CD4-positive, CD25-positive, alpha-beta regulatory T cell (primary cell): ENCODE data around the gene FREM1. TPM values are rescaled to one million over a fixed set of nuclear protein-coding genes. Genes with fewer than 3 reads are reported as not detected.

Source experiments
- ATAC-seq, 2 donors: fragments of 150-1000 bp; cut with Tn5 transposase; one replicate each; pipeline ENCODE4 v1.10.0; 2021; ENCODE audit warnings: low read depth in 2 of 2, moderate number of reproducible peaks in 2 of 2, moderate library complexity in 1 of 2
- DNase-seq, 3 donors: peaks; one replicate each; pipeline versions ENCODE4 v3.0.0 to v3.0.0-alpha.2; 2012 to 2022; ENCODE audit warnings: mixed read lengths in 1 of 3
- H3K27ac ChIP-seq: one replicate; pipeline ENCODE4 v1.7.0; 2013; ENCODE audit warnings: mild to moderate bottlenecking, low read length; ENCODE audit not compliant: insufficient read depth, poor library complexity, severe bottlenecking
- H3K27me3 ChIP-seq: one replicate; pipeline ENCODE4 v1.7.0; 2013; ENCODE audit warnings: low read length; ENCODE audit not compliant: control insufficient read depth, insufficient read depth
- H3K36me3 ChIP-seq: one replicate; pipeline ENCODE4 v1.7.0; 2013; ENCODE audit warnings: mild to moderate bottlenecking, low read length, moderate library complexity; ENCODE audit not compliant: control insufficient read depth, insufficient read depth
- H3K4me1 ChIP-seq: 2 replicates; pipeline ENCODE4 v1.7.0; 2013; ENCODE audit warnings: mild to moderate bottlenecking, low read length; ENCODE audit not compliant: insufficient read depth, control insufficient read depth, poor library complexity, severe bottlenecking
- H3K4me3 ChIP-seq: one replicate; pipeline ENCODE4 v1.7.0; 2013; ENCODE audit warnings: low read depth, mild to moderate bottlenecking, low read length, moderate library complexity
- H3K9me3 ChIP-seq, 2 experiments: 1 replicate in 1 of 2; 2 replicates in 1 of 2; pipeline ENCODE4 v1.7.0; 2013; ENCODE audit warnings: low read length in 2 of 2, mild to moderate bottlenecking in 1 of 2, moderate library complexity in 1 of 2; ENCODE audit not compliant: control insufficient read depth in 2 of 2
- H3K27ac Mint-ChIP-seq, 3 donors: one replicate each; pipeline ENCODE4 v1.8.0; 2020 to 2022; ENCODE audit warnings: mild to moderate bottlenecking in 3 of 3, mixed read lengths in 3 of 3, moderate library complexity in 2 of 3
- H3K27me3 Mint-ChIP-seq: one replicate; pipeline ENCODE4 v1.8.0; 2022; ENCODE audit warnings: mild to moderate bottlenecking, mixed read lengths
- H3K36me3 Mint-ChIP-seq: one replicate; pipeline ENCODE4 v1.8.0; 2020; ENCODE audit warnings: mixed read lengths
- H3K4me1 Mint-ChIP-seq, 4 donors: one replicate each; pipeline ENCODE4 v1.8.0; 2020 to 2022; ENCODE audit warnings: mixed read lengths in 4 of 4, mild to moderate bottlenecking in 1 of 4
- H3K4me3 Mint-ChIP-seq, 4 donors: one replicate each; pipeline ENCODE4 v1.8.0; 2020 to 2022; ENCODE audit warnings: mild to moderate bottlenecking in 4 of 4, mixed read lengths in 4 of 4, moderate library complexity in 3 of 4
- H3K9me3 Mint-ChIP-seq, 7 donors: one replicate each; pipeline ENCODE4 v1.8.0; 2020 to 2022; ENCODE audit warnings: mixed read lengths in 7 of 7, mild to moderate bottlenecking in 3 of 7, moderate library complexity in 2 of 7
- polyA plus RNA-seq, 4 donors: library from polyadenylated mRNA; unstranded; fragments of 300-500 nt; fragmentation: Illumina TruSeq; gene quantifications; one replicate each; pipeline ENCODE4 v1.2.3, GENCODE V29; 2021
- total RNA-seq: library from RNA; stranded (reverse); gene quantifications from one replicate; pipeline ENCODE4 v1.2.3, GENCODE V29; 2022

Gene FREM1
- total and polyA plus RNA-seq, 5 donors from 2014 or later, result 0.67 TPM; not detected in 4

DNA sequence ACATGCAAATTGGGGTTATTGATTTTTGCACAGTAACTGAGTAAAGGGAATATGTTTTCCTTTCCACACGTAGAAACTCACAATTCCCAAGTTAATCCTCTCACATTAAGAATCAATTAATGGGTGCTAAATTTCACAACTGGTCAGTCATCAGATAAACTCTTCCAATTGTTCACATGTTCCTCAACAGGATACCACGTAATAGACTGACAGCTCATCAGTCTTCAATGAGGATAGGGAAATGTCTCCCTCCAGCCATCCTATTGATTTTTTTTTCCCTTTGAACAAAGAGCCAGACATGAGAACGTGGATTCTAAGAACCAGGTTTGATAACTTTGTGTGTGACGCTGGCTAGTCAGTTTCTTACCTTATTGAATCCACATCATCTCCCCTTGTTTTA, 186.9 kb downstream of the FREM1 start:
- peaks cover 6% of the 10 kb centered on the region for H3K27me3 ChIP-seq
- peaks cover 14% of the 10 kb centered on the region for H3K27me3 Mint-ChIP-seq
- H3K9me3 ChIP-seq, result no peaks in the 10 kb centered on the region
- no peak overlapping the region for H3K4me3 Mint-ChIP-seq
- no peaks in the 10 kb centered on the region for H3K36me3 ChIP-seq
- no peak overlapping the region for H3K4me3 ChIP-seq
- no peak overlapping the region for H3K27ac ChIP-seq
- H3K36me3 Mint-ChIP-seq, result no peaks in the 10 kb centered on the region
- ATAC-seq, result no peak
- no peak overlapping the region for H3K27ac Mint-ChIP-seq
- DNase-seq, result no peak
- no peaks in the 10 kb centered on the region for H3K4me1 ChIP-seq
- peaks cover 0 to 4% (median 0%) of the 10 kb centered on the region in 7 donors for H3K9me3 Mint-ChIP-seq
- H3K4me1 Mint-ChIP-seq, result no peaks in the 10 kb centered on the region

DNA sequence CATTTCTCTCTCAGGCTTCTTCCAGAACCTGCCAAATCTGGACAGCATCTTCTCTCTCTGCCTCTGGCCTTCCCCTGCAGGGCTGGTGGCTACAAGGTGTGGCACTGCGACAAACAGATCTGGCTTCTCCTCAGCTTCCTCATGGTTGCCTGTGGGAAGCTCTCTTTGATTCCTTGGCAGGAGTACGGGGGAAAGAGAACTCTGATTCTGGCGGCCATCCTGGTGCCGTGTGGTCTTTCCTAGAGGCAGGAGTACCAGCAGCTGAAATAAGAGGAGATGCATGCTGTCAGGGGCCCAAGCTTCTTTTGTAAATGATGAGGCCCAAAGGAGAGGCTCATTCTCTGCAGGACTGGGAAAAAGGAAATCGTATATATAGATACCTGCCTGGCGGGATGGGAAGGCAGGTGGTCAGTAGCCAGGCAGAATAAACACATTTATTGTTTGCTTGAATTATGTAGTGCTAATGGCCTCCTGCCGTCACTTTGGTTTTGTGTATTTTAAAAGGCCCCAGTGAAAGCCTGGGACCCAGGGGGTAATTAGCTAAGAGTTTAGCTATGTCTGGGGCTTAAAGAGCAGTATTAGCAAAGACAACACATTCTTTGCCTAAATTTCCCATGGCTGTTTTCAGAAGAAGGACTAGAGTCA, 187.7 kb downstream of the FREM1 start, which contains the start of gene CER1:
Gene CER1, minus strand, starts transcription at position 343 of the 645 bp plus-strand sequence. Its CDS starts 61 bp downstream, at position 282.
- Mint-ChIP-seq H3K27me3 (peaks cover 14% of the 10 kb centered on the region), H3K27ac (no peak within 1 kb of the TSS), H3K4me1 (no peaks in the 10 kb centered on the region), H3K9me3 (peaks cover 0 to 4% (median 0%) of the 10 kb centered on the region in 7 donors), H3K4me3 (no peak within 1 kb of the TSS), H3K36me3 (no peaks in the 10 kb centered on the region)
- Histone ChIP-seq H3K27ac (no peak within 1 kb of the TSS), H3K36me3 (no peaks in the 10 kb centered on the region), H3K4me3 (no peak within 1 kb of the TSS), H3K27me3 (peaks cover 6% of the 10 kb centered on the region), H3K4me1 (no peaks in the 10 kb centered on the region), H3K9me3 (no peaks in the 10 kb centered on the region)
- ATAC-seq (no peak), DNase-seq (no peak)

DNA sequence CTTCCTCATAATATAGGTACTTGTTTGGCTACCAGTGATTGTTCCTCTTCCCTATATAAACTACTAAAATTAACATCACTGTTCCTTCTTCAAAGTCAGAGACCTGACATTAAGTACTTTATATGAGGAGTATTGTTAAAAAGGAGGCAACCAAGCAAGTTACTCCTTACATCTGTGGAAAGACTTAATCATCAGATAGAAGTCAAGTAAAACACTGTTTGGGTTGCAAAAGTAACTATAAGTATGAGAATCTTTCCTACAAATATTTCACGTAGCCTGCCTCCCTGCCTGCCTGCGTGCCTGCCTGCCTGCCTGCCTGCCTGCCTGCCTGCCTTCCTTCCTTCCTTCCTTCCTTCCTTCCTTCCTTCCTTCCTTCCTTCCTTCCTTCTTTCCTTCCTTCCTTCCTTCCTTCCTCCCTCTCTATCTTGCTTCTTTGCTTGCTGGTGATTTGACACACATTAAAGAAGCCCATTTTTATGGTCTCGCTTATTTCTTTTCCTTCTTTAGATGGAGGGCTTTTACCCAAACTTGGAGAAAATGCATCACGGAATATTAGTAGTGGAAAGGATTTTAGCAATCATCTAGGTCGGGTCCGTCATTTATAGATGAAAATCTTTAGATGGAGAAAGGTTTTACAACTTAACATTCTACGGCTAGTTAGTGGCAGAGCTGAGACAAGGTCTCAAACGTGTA, 190.9 kb downstream of the FREM1 start:
- Histone ChIP-seq H3K4me1 (no peaks in the 10 kb centered on the region), H3K36me3 (no peaks in the 10 kb centered on the region), H3K9me3 (no peaks in the 10 kb centered on the region), H3K27me3 (peaks cover 8% of the 10 kb centered on the region), H3K4me3 (no peak overlapping the region), H3K27ac (no peak overlapping the region)
- Mint-ChIP-seq H3K27ac (no peak overlapping the region), H3K9me3 (peaks cover 0 to 5% (median 0%) of the 10 kb centered on the region in 7 donors), H3K4me3 (no peak overlapping the region), H3K4me1 (no peaks in the 10 kb centered on the region), H3K27me3 (peaks cover 12% of the 10 kb centered on the region), H3K36me3 (no peaks in the 10 kb centered on the region)
- ATAC-seq (no peak), DNase-seq (no peak)

DNA sequence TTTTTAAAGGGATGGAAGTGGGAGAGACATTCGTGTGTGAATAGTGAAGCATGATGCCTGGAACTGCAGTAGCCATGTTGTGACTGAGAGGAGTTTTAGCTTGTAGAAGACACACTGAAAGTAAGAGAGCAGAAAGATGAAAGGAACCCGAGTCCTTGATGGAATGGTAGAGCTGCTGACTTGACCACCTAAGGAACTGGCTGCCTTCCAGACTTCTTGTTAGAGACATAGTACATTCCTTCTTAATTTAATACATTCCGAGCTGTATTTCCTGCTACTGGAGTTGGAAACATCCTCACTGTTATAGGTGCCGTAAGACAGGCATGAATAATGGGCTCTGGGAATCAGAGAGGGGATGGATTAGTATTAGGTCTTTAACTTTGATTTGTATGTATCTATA, 195.1 kb downstream of the FREM1 start:
- no peak for ATAC-seq
- H3K9me3 ChIP-seq, result no peaks in the 10 kb centered on the region
- no peak for DNase-seq
- H3K36me3 ChIP-seq, result no peaks in the 10 kb centered on the region
- H3K4me1 Mint-ChIP-seq, result no peaks in the 10 kb centered on the region
- no peak overlapping the region for H3K4me3 Mint-ChIP-seq
- no peaks in the 10 kb centered on the region for H3K36me3 Mint-ChIP-seq
- no peak overlapping the region for H3K27ac Mint-ChIP-seq
- peaks cover 0 to 5% (median 1%) of the 10 kb centered on the region in 7 donors for H3K9me3 Mint-ChIP-seq
- no peak overlapping the region for H3K27ac ChIP-seq
- peaks cover 20% of the 10 kb centered on the region for H3K27me3 Mint-ChIP-seq
- H3K4me3 ChIP-seq, result no peak overlapping the region
- peaks cover 5% of the 10 kb centered on the region for H3K27me3 ChIP-seq
- H3K4me1 ChIP-seq, result no peaks in the 10 kb centered on the region

DNA sequence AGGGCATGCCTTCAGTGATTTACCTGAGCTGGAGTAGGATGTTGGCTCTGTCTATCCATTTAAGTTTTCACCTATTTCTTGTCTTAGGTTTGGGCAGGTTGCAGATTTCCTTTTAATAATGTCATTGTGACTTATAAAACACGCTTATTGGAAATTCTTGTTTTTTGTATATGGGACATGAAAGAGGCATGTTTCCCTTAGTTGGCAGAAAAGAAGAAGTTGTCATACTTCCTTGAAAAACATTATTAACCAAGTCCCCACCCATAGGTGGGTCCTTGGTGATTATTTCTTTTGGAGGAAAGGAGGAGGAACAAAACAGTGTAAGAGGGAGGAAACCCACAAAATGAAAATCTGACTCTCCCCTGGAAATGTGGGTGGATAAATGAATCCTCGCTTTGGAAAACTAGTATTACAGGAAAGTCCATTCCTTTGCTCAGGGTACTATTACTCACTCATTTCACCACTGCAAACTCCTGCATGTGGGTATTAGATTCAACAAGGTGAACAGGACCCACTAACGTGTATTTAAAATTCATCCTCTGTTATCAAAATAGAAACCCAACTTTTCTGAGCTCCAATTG, 197.0 kb downstream of the FREM1 start:
- H3K27me3 ChIP-seq, result peaks cover 2% of the 10 kb centered on the region
- H3K4me3 ChIP-seq, result no peak overlapping the region
- no peaks in the 10 kb centered on the region for H3K36me3 ChIP-seq
- no peaks in the 10 kb centered on the region for H3K36me3 Mint-ChIP-seq
- H3K9me3 ChIP-seq, result no peaks in the 10 kb centered on the region
- H3K9me3 Mint-ChIP-seq, result peaks cover 0 to 8% (median 2%) of the 10 kb centered on the region in 7 donors
- no peaks in the 10 kb centered on the region for H3K4me1 ChIP-seq
- no peak for DNase-seq
- H3K4me3 Mint-ChIP-seq, result no peak overlapping the region
- H3K27ac Mint-ChIP-seq, result no peak overlapping the region
- H3K4me1 Mint-ChIP-seq, result no peaks in the 10 kb centered on the region
- H3K27me3 Mint-ChIP-seq, result peaks cover 14% of the 10 kb centered on the region
- no peak overlapping the region for H3K27ac ChIP-seq
- ATAC-seq, result no peak

DNA sequence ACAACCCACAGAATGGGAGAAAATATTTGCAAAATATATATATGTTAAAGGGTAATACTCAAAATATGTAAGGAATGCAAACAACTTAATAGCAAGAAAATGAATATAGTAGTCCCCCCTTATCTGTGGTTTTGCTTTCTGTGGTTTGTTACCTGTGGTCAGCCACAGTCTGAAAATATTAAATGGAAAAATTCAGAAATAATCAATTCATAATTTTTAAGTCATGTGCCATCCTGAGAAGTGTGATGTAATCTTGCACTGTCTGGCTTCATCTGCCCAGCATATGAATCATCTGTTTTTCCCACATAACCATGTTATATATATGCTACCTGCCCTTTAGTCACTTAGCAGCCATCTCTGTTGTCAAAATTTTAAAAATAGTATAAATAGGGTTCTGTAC, 199.4 kb downstream of the FREM1 start:
- H3K4me1 Mint-ChIP-seq, result no peaks in the 10 kb centered on the region

DNA sequence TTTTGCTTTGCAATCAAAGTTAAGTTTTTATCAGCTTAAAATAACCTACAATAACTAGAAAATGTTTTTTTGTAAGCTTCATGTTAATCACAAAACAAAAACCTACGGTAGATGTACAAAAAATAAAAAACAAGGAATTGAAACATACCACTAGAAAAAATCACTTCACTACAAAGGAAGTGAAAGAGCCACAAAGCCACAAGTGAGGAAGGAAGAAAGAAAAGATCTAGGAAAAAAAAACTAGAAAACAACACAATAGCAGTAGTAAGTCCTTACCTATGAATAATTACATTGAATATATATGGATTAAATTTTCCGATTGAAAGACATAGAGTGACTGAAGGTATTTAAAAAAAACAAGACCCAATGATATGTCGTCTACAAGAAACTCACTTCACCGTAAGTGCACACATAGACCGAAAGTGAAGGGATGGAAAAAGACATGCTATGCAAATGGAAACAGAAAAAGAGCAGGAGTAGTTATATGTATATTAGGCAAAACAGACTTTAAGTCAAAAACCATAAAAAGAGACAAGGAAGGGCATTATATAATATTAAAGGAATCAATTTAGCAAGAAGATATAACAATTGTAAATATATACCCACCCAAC, 203.6 kb downstream of the FREM1 start:
- Histone ChIP-seq H3K9me3 (peaks cover 23 to 29% of the 10 kb centered on the region in 2 experiments), H3K27me3 (peaks cover 5% of the 10 kb centered on the region)

More for the DNA sequence above, 199.4 kb downstream of the FREM1 start:
- no peak overlapping the region for H3K4me3 Mint-ChIP-seq
- no peaks in the 10 kb centered on the region for H3K4me1 ChIP-seq
- peaks cover 14% of the 10 kb centered on the region for H3K27me3 Mint-ChIP-seq
- H3K36me3 Mint-ChIP-seq, result no peaks in the 10 kb centered on the region
- no peak overlapping the region for H3K27ac ChIP-seq
- no peak overlapping the region for H3K27ac Mint-ChIP-seq
- H3K36me3 ChIP-seq, result no peaks in the 10 kb centered on the region
- DNase-seq (no peak), ATAC-seq (no peak)
- peaks cover 2% of the 10 kb centered on the region for H3K27me3 ChIP-seq
- H3K9me3 ChIP-seq, result peaks cover 6 to 17% of the 10 kb centered on the region in 2 experiments
- H3K4me3 ChIP-seq, result no peak overlapping the region
- H3K9me3 Mint-ChIP-seq, result peaks cover 3 to 20% (median 6%) of the 10 kb centered on the region in 7 donors

More for the DNA sequence above, 203.6 kb downstream of the FREM1 start:
- Mint-ChIP-seq H3K27me3 (peaks cover 4% of the 10 kb centered on the region), H3K9me3 (peaks cover 5 to 28% (median 13%) of the 10 kb centered on the region in 7 donors), H3K27ac (no peak overlapping the region), H3K36me3 (no peaks in the 10 kb centered on the region), H3K4me3 (no peak overlapping the region), H3K4me1 (no peaks in the 10 kb centered on the region)
- DNase-seq, result no peak
- H3K4me1 ChIP-seq, result no peaks in the 10 kb centered on the region
- H3K4me3 ChIP-seq, result no peak overlapping the region
- no peaks in the 10 kb centered on the region for H3K36me3 ChIP-seq
- no peak overlapping the region for H3K27ac ChIP-seq
- no peak for ATAC-seq
